UCSD-AML1 (cell line): ENCODE measurements around the gene MAPK8IP1.
"Not testable (repeated sequence)": the region's sequence is repeated elsewhere in the genome, so short reads cannot be mapped to it uniquely, and the experiment has no call there.

ENCODE experiments used
- DNase-seq: peaks from one replicate; lab custom pipeline; 2025; ENCODE audit not compliant: unreplicated experiment; lab: John Stamatoyannopoulos, UW

MAPK8IP1 gene

GRCh38 chr11:45889555-45889954 lies 4.1 kb downstream of the MAPK8IP1 start:
- DNase-seq = no peak

GRCh38 chr11:45889966-45890365 lies 4.5 kb downstream of the MAPK8IP1 start:
- DNase-seq = no peak

DNA sequence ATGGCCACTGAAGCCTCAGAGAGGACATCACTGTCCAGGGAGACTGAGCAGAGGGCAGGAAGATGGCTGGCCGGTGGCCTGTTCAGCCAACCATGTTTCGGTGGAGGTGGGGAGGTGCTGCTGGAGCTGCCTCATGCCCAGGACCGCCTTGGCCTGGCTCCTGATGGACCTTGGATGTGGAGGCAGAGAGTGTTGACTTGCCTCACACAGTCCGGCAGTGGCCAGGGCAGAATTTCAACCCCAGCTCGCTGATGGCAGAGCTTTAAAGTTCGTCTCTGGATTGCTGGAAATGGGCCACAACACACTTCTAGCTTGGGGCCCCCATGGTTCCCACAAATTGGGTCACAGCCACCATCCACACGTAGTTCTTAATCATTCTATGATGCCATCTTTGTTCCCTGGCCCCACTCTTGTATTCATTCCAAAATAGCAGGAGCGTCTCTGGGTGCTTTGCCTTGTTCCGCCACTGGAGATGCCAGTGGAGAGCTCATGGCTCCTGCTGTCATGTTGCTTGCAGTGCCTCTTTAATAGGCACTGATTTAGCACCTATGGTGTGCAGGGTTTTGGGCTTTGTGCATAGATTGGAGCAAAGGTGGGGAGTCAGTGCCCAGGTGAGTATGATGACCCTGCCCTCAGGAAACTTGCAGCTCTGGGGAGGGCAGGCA lies 5.6 kb downstream of the MAPK8IP1 start:
- DNase-seq = no peak

GRCh38 chr11:45892856-45893255 lies 7.4 kb downstream of the MAPK8IP1 start:
- no peak for DNase-seq

- DNase-seq = no peak
These were observed 9.2 kb downstream of the MAPK8IP1 start for GRCh38 chr11:45894555-45895247.

DNA sequence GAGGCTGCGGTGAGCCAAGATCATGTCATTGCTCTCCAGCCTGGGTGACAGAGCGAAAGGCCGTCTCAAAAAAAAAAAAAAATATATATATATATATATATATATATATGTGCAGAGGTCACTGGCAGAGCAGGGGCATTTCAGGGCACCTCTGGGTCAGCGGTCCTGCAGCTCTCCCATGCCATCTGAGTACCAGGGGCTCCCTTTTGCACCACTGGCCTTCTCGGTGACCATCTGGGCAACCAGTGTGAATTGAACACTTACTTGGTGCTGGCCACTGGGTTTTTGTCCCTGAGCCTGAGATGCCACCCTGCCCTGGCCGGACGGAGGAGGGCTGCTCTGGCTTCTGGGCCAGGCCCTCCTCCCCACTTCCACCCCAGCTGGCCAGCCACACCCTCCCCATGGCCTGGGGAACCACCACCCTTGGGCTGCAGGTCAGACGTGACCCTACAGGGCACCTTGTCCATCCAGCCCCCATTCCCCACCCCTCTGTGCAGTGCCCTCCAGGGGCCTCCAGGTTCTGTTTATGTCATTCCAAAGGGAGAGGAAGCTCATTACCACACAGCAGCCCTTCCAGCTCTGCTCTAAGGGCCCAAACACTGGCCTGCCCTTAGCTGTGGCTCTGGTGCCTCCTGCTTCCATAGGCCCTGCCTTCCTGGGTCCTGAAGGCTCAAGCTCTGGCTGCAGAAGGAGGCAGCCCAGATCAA lies 10.3 kb downstream of the MAPK8IP1 start:
- DNase-seq = no peak

- DNase-seq = no peak
These were observed 11.1 kb downstream of the MAPK8IP1 start for GRCh38 chr11:45896422-45896984.

GRCh38 chr11:45897556-45897955 lies 12.1 kb downstream of the MAPK8IP1 start:
- no peak for DNase-seq

- no peak for DNase-seq
These were observed 13.6 kb downstream of the MAPK8IP1 start for GRCh38 chr11:45899086-45899447.

DNA sequence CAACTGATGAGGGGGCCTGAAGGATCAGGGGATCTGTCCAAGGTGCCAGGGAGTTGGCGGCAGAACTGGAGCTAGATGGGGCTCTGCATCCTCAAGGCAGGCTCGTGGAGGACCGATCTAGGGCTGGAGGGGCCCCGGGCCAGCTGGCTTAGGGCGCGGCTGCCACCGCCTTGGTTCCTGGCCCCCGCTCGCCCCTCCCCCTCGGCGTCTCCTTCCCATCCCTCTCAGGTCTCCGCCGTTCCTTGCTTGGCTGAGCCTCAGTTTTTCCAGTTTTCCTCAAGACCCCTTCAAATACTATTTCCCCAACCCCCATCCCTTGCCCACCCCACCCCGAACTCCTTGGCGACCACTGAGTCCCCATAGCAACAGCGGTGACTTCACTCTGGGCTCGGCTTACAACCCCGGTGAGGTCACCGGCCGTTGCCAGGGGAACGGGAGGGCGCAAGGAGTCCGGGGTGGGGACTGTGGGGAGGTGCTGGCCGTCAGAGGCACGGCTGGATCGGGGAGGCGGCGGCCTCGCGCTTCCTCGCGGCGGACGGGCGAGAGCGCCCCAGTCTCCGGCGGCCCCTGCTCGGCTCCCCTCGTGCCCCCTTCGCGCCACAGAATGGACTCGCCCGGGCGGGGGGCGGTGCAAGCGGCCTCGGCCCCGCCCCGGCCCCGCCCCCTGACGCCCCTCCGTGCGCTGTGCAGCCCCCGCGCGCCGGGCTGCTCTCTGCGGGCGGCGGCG lies 14.2 kb downstream of the MAPK8IP1 start:
- DNase-seq = peak; percentile 18

DNA sequence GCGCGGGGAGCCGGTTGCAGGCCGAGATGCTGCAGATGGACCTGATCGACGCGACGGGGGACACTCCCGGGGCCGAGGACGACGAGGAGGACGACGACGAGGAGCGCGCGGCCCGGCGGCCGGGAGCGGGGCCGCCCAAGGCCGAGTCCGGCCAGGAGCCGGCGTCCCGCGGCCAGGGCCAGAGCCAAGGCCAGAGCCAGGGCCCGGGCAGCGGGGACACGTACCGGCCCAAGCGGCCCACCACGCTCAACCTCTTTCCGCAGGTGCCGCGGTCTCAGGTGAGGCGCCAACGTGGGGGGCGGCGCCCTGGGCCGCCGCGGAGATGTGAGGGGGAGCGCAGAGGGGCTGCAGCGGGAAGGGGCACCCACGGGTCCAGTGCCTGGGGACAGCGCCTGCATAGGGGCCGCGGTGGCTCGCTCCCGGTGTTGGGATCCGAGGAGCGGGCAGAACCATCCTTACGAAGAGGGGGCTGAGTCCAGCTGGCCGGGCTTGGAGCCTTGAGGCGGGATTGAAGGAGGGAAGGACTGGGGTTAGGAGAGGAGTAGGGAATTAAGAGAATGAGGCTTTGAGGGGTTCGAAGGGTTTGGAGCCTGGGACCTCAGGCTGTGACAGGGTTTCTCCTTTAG lies 14.8 kb downstream of the MAPK8IP1 start:
- not testable (repeated sequence) for DNase-seq

GRCh38 chr11:45900916-45901617 lies 15.6 kb downstream of the MAPK8IP1 start:
- DNase-seq = no peak

DNA sequence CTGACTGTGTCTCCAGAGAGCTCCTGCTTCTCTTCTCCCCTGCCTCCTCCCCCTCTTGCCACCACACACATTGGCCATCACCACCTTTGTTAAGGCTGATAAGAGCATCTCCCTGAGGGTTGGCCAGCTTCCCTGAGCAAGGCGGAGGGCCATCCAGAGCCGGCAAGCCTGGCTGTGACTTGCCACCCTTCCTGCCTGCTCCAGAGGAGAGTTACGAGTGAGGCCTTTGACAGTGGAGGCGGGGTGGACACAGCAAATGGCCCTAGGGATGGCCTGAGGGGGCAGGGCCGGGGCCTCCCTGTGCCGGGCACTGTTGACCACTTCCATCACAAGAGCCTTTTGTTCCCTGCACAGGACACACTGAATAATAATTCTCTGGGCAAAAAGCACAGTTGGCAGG lies 16.2 kb downstream of the MAPK8IP1 start:
- no peak for DNase-seq

- DNase-seq = no peak
These were observed 17.3 kb downstream of the MAPK8IP1 start for GRCh38 chr11:45902452-45903380.

DNA sequence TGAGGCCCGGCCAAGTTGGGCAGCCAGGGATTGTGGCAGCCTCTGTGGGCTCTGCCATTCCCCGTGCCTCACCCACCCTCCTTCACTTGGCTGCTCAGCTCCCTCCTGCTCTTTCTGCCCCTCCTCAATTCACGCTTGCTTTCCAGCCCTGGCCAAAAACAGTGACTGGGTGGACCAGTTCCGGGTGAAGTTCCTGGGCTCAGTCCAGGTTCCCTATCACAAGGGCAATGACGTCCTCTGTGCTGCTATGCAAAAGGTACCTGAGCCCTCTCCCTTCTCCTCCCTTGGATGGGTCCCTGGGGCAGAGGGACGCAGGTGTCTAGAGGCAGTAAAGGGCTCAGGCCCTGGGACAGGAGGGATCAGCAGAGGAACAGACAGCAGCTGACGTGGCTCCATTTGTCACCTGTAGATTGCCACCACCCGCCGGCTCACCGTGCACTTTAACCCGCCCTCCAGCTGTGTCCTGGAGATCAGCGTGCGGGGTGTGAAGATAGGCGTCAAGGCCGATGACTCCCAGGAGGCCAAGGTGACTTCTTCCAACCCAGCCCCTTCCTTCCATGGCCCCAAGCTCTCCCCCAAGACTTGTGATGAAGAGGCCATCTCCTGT lies 19.0 kb downstream of the MAPK8IP1 start:
- DNase-seq = no peak

- no peak for DNase-seq
These were observed 19.6 kb downstream of the MAPK8IP1 start for GRCh38 chr11:45905095-45905494.

- DNase-seq = not testable (repeated sequence)
These were observed 20.1 kb downstream of the MAPK8IP1 start for GRCh38 chr11:45905576-45905975.

DNA sequence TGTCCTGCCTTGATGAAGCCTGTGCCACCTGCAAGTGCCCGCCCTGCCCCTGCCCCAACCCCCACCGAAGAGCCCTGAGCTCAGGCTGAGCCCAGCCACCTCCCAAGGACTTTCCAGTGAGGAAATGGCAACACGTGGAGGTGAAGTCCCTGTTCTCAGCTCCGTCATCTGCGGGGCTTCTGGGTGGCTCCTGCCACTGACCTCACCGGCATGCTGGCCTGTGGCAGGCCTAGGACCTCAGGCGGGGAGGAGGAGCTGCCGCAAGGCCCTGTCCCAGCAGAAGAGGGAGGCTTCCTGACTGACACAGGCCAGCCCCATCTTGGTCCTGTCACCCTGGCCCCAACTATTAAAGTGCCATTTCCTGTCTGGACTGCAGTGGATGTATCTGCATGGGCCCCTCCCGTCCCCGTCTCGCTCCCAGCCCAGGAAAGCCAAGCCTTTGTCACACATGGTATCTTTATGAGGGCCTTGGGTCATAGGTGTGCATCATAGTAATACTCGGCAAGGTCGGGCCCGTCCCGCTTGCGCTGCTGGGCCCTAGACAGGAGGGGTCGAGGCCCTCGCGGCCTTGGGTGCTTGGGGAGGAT lies 20.7 kb downstream of the MAPK8IP1 start:
- DNase-seq = peak; percentile 41
